ENCODE results near the gene CACNG5.

The CACNG5 gene

GRCh38 chr17:66810951-66811682 is 23.8 kb upstream of the CACNG5 start:
- no peaks in the 10 kb centered on the region for H3K9me3 Mint-ChIP-seq
- no peak overlapping the region for H3K4me3 Mint-ChIP-seq
- no peak for DNase-seq
- no peaks in the 10 kb centered on the region for H3K36me3 Mint-ChIP-seq (ENCODE audit: insufficient read depth)
- no peak for ATAC-seq (replicated peaks)
- H3K27me3 Mint-ChIP-seq = peaks cover 11 to 25% of the 10 kb centered on the region in 2 donors
- no peak overlapping the region for H3K27ac Mint-ChIP-seq
- H3K4me1 Mint-ChIP-seq (ENCODE audit: low read depth in 2 of 2) = peaks cover 0 to 8% of the 10 kb centered on the region in 2 donors

GRCh38 chr17:66811683-66812054 is 23.2 kb upstream of the CACNG5 start:
- no peaks in the 10 kb centered on the region for H3K9me3 Mint-ChIP-seq

GRCh38 chr17:66812571-66812970 is 22.3 kb upstream of the CACNG5 start:
- Mint-ChIP-seq H3K27me3 (peaks cover 21 to 22% of the 10 kb centered on the region in 2 donors), H3K4me1 (ENCODE audit: low read depth in 2 of 2) (peaks cover 0 to 7% of the 10 kb centered on the region in 2 donors), H3K4me3 (no peak overlapping the region), H3K27ac (no peak overlapping the region), H3K9me3 (peaks cover 0 to under 1% of the 10 kb centered on the region in 2 donors), H3K36me3 (ENCODE audit: insufficient read depth) (no peaks in the 10 kb centered on the region)
- ATAC-seq (replicated peaks) (no peak), DNase-seq (no peak)

More at GRCh38 chr17:66811683-66812054, 23.2 kb upstream of the CACNG5 start:
- Mint-ChIP-seq H3K27ac (no peak overlapping the region), H3K4me1 (ENCODE audit: low read depth in 2 of 2) (peaks cover 0 to 8% of the 10 kb centered on the region in 2 donors), H3K27me3 (peaks cover 13 to 25% of the 10 kb centered on the region in 2 donors), H3K36me3 (ENCODE audit: insufficient read depth) (no peaks in the 10 kb centered on the region), H3K4me3 (no peak overlapping the region)
- no peak for ATAC-seq (replicated peaks)
- DNase-seq = no peak

GRCh38 chr17:66813296-66813695 is 21.6 kb upstream of the CACNG5 start:
- H3K27me3 Mint-ChIP-seq = peaks cover 20 to 29% of the 10 kb centered on the region in 2 donors
- DNase-seq = no peak
- H3K9me3 Mint-ChIP-seq = peaks cover 0 to 4% of the 10 kb centered on the region in 2 donors
- H3K4me3 Mint-ChIP-seq = no peak overlapping the region
- no peak overlapping the region for H3K27ac Mint-ChIP-seq
- H3K36me3 Mint-ChIP-seq (ENCODE audit: insufficient read depth) = no peaks in the 10 kb centered on the region
- no peak for ATAC-seq (replicated peaks)
- peaks cover 0 to 1% of the 10 kb centered on the region in 2 donors for H3K4me1 Mint-ChIP-seq (ENCODE audit: low read depth in 2 of 2)

- peaks cover 0 to 7% of the 10 kb centered on the region in 2 donors for H3K9me3 Mint-ChIP-seq
- ATAC-seq (replicated peaks) (no peak), DNase-seq (no peak)
- no peak overlapping the region for H3K27ac Mint-ChIP-seq
- H3K4me1 Mint-ChIP-seq (ENCODE audit: low read depth in 2 of 2) = no peaks in the 10 kb centered on the region
- no peak overlapping the region for H3K4me3 Mint-ChIP-seq
- H3K36me3 Mint-ChIP-seq (ENCODE audit: insufficient read depth) = no peaks in the 10 kb centered on the region
- H3K27me3 Mint-ChIP-seq = peaks cover 19 to 34% of the 10 kb centered on the region in 2 donors
Measured at GRCh38 chr17:66814026-66814425, 20.9 kb upstream of the CACNG5 start.

GRCh38 chr17:66814570-66814969 is 20.3 kb upstream of the CACNG5 start:
- Mint-ChIP-seq H3K4me1 (ENCODE audit: low read depth in 2 of 2) (no peaks in the 10 kb centered on the region), H3K9me3 (peaks cover 0 to 7% of the 10 kb centered on the region in 2 donors), H3K27ac (no peak overlapping the region), H3K36me3 (ENCODE audit: insufficient read depth) (no peaks in the 10 kb centered on the region), H3K27me3 (peaks cover 19 to 34% of the 10 kb centered on the region in 2 donors), H3K4me3 (no peak overlapping the region)
- ATAC-seq (replicated peaks) (no peak), DNase-seq (no peak)

GRCh38 chr17:66817750-66818149 is 17.2 kb upstream of the CACNG5 start:
- Mint-ChIP-seq H3K9me3 (peaks cover 0 to 7% of the 10 kb centered on the region in 2 donors), H3K4me1 (ENCODE audit: low read depth in 2 of 2) (no peaks in the 10 kb centered on the region), H3K27me3 (peaks cover 25 to 45% of the 10 kb centered on the region in 2 donors), H3K36me3 (ENCODE audit: insufficient read depth) (no peaks in the 10 kb centered on the region), H3K27ac (no peak overlapping the region), H3K4me3 (no peak overlapping the region)
- ATAC-seq (replicated peaks) = no peak
- DNase-seq = no peak

GRCh38 chr17:66819466-66819865 is 15.5 kb upstream of the CACNG5 start:
- no peak for DNase-seq
- no peak for ATAC-seq (replicated peaks)
- peaks cover 22 to 50% of the 10 kb centered on the region in 2 donors for H3K27me3 Mint-ChIP-seq

GRCh38 chr17:66822009-66822408 is 12.9 kb upstream of the CACNG5 start:
- DNase-seq (no peak), ATAC-seq (replicated peaks) (no peak)
- no peak overlapping the region for H3K4me3 Mint-ChIP-seq
- peaks cover 28 to 62% of the 10 kb centered on the region in 2 donors for H3K27me3 Mint-ChIP-seq
- no peaks in the 10 kb centered on the region for H3K4me1 Mint-ChIP-seq (ENCODE audit: low read depth in 2 of 2)
- H3K27ac Mint-ChIP-seq = no peak overlapping the region
- no peaks in the 10 kb centered on the region for H3K36me3 Mint-ChIP-seq (ENCODE audit: insufficient read depth)
- peaks cover 0 to 7% of the 10 kb centered on the region in 2 donors for H3K9me3 Mint-ChIP-seq

More at GRCh38 chr17:66819466-66819865, 15.5 kb upstream of the CACNG5 start:
- Mint-ChIP-seq H3K4me3 (no peak overlapping the region), H3K4me1 (ENCODE audit: low read depth in 2 of 2) (no peaks in the 10 kb centered on the region), H3K9me3 (peaks cover 0 to 7% of the 10 kb centered on the region in 2 donors), H3K36me3 (ENCODE audit: insufficient read depth) (no peaks in the 10 kb centered on the region), H3K27ac (no peak overlapping the region)

GRCh38 chr17:66826856-66827255 is 8.1 kb upstream of the CACNG5 start:
- no peak for DNase-seq
- peaks cover 4% of the 10 kb centered on the region for H3K36me3 Mint-ChIP-seq (ENCODE audit: insufficient read depth)
- no peak for ATAC-seq (replicated peaks)
- no peak overlapping the region for H3K27ac Mint-ChIP-seq
- peaks cover 0 to 4% of the 10 kb centered on the region in 2 donors for H3K4me1 Mint-ChIP-seq (ENCODE audit: low read depth in 2 of 2)
- no peak overlapping the region for H3K4me3 Mint-ChIP-seq
- no peaks in the 10 kb centered on the region for H3K9me3 Mint-ChIP-seq
- peaks cover 39 to 72% of the 10 kb centered on the region in 2 donors for H3K27me3 Mint-ChIP-seq

GRCh38 chr17:66829386-66829864 is 5.5 kb upstream of the CACNG5 start:
- H3K36me3 Mint-ChIP-seq (ENCODE audit: insufficient read depth) = peaks cover 4% of the 10 kb centered on the region
- no peak overlapping the region for H3K27ac Mint-ChIP-seq
- ATAC-seq (replicated peaks) = no peak
- no peak overlapping the region for H3K4me3 Mint-ChIP-seq
- H3K9me3 Mint-ChIP-seq = no peaks in the 10 kb centered on the region
- H3K27me3 Mint-ChIP-seq = peaks cover 53 to 80% of the 10 kb centered on the region in 2 donors
- DNase-seq = no peak
- peaks cover 0 to 4% of the 10 kb centered on the region in 2 donors for H3K4me1 Mint-ChIP-seq (ENCODE audit: low read depth in 2 of 2)

- ATAC-seq (replicated peaks) (no peak), DNase-seq (no peak)
- Mint-ChIP-seq H3K27me3 (peaks cover 49 to 77% of the 10 kb centered on the region in 2 donors), H3K9me3 (no peaks in the 10 kb centered on the region), H3K36me3 (ENCODE audit: insufficient read depth) (peaks cover 4% of the 10 kb centered on the region), H3K4me1 (ENCODE audit: low read depth in 2 of 2) (peaks cover 0 to 4% of the 10 kb centered on the region in 2 donors), H3K4me3 (no peak overlapping the region), H3K27ac (no peak overlapping the region)
Measured at GRCh38 chr17:66829883-66830282, 5.0 kb upstream of the CACNG5 start.

GRCh38 chr17:66830451-66830850 is 4.5 kb upstream of the CACNG5 start:
- no peak for DNase-seq
- Mint-ChIP-seq H3K9me3 (no peaks in the 10 kb centered on the region), H3K36me3 (ENCODE audit: insufficient read depth) (peaks cover 4% of the 10 kb centered on the region), H3K4me1 (ENCODE audit: low read depth in 2 of 2) (peaks cover 0 to 4% of the 10 kb centered on the region in 2 donors), H3K27me3 (peaks cover 48 to 77% of the 10 kb centered on the region in 2 donors), H3K27ac (no peak overlapping the region), H3K4me3 (no peak overlapping the region)
- ATAC-seq (replicated peaks) = no peak

Data from effector memory CD8-positive, alpha-beta T cell (primary cell).